Mucosa of stomach (tissue), 1 donor: ENCODE data around the gene EYS.

Source experiments
- H3K27me3 ChIP-seq: one replicate; pipeline ENCODE4 v1.7.0; 2013; ENCODE audit warnings: mild to moderate bottlenecking, low read length; ENCODE audit not compliant: control insufficient read depth, insufficient read depth
- H3K36me3 ChIP-seq: one replicate; pipeline ENCODE4 v1.7.0; 2013; ENCODE audit warnings: low read length; ENCODE audit not compliant: control insufficient read depth, insufficient read depth
- H3K4me1 ChIP-seq: one replicate; pipeline ENCODE4 v1.7.0; 2013; ENCODE audit warnings: mild to moderate bottlenecking, low read length; ENCODE audit not compliant: control insufficient read depth, insufficient read depth
- H3K4me3 ChIP-seq: one replicate; pipeline ENCODE4 v1.7.0; 2013; ENCODE audit warnings: low read length
- H3K9ac ChIP-seq: one replicate; pipeline ENCODE4 v1.7.0; 2013; ENCODE audit warnings: mild to moderate bottlenecking, low read length, moderate library complexity
- H3K9me3 ChIP-seq: one replicate; pipeline ENCODE4 v1.7.0; 2013; ENCODE audit warnings: mild to moderate bottlenecking, low read length, moderate library complexity; ENCODE audit not compliant: control insufficient read depth
- donor health status: Pancreatic carcinoma.

Gene EYS

GRCh38 chr6:65707126-65707826, at the start of gene EYS:
Gene EYS, minus strand, starts transcription at chr6:65707226. Its CDS starts 211,816 bp downstream, at chr6:65495410.
- H3K27me3 ChIP-seq: no peaks in the 10 kb centered on the region
- no peak within 1 kb of the TSS for H3K9ac ChIP-seq
- H3K36me3 ChIP-seq: no peaks in the 10 kb centered on the region
- H3K4me3 ChIP-seq: no peak within 1 kb of the TSS
- no peaks in the 10 kb centered on the region for H3K4me1 ChIP-seq
- no peaks in the 10 kb centered on the region for H3K9me3 ChIP-seq

GRCh38 chr6:65746302-65746701, 39.3 kb upstream of the EYS start:
- no peak overlapping the region for H3K4me3 ChIP-seq
- no peaks in the 10 kb centered on the region for H3K36me3 ChIP-seq
- no peaks in the 10 kb centered on the region for H3K27me3 ChIP-seq
- H3K9ac ChIP-seq: no peak overlapping the region
- no peaks in the 10 kb centered on the region for H3K9me3 ChIP-seq
- H3K4me1 ChIP-seq: no peaks in the 10 kb centered on the region

GRCh38 chr6:65745614-65746013, 38.6 kb upstream of the EYS start:
- Histone ChIP-seq H3K36me3 (no peaks in the 10 kb centered on the region), H3K27me3 (no peaks in the 10 kb centered on the region), H3K9ac (no peak overlapping the region), H3K4me1 (no peaks in the 10 kb centered on the region), H3K4me3 (no peak overlapping the region), H3K9me3 (no peaks in the 10 kb centered on the region)

- Histone ChIP-seq H3K4me3 (no peak overlapping the region), H3K36me3 (no peaks in the 10 kb centered on the region), H3K9ac (no peak overlapping the region), H3K4me1 (no peaks in the 10 kb centered on the region), H3K27me3 (no peaks in the 10 kb centered on the region), H3K9me3 (no peaks in the 10 kb centered on the region)
Observed at GRCh38 chr6:65728879-65729479, 22.0 kb upstream of the EYS start.

GRCh38 chr6:65719101-65719500, 12.1 kb upstream of the EYS start:
- H3K4me3 ChIP-seq: no peak overlapping the region
- H3K9me3 ChIP-seq: no peaks in the 10 kb centered on the region
- H3K36me3 ChIP-seq: no peaks in the 10 kb centered on the region
- no peaks in the 10 kb centered on the region for H3K4me1 ChIP-seq
- no peaks in the 10 kb centered on the region for H3K27me3 ChIP-seq
- no peak overlapping the region for H3K9ac ChIP-seq

GRCh38 chr6:65711531-65711930, 4.5 kb upstream of the EYS start:
- Histone ChIP-seq H3K9ac (no peak overlapping the region), H3K4me1 (no peaks in the 10 kb centered on the region), H3K27me3 (no peaks in the 10 kb centered on the region), H3K4me3 (no peak overlapping the region), H3K36me3 (no peaks in the 10 kb centered on the region), H3K9me3 (no peaks in the 10 kb centered on the region)

GRCh38 chr6:65709099-65709830, 2.2 kb upstream of the EYS start:
- H3K27me3 ChIP-seq: no peaks in the 10 kb centered on the region
- H3K4me3 ChIP-seq: no peak overlapping the region
- no peaks in the 10 kb centered on the region for H3K9me3 ChIP-seq
- no peaks in the 10 kb centered on the region for H3K36me3 ChIP-seq
- no peak overlapping the region for H3K9ac ChIP-seq
- H3K4me1 ChIP-seq: no peaks in the 10 kb centered on the region

- no peaks in the 10 kb centered on the region for H3K4me1 ChIP-seq
- no peaks in the 10 kb centered on the region for H3K9me3 ChIP-seq
Observed at GRCh38 chr6:65708162-65708561, 1.1 kb upstream of the EYS start.

GRCh38 chr6:65706436-65706835, 590 bp downstream of the EYS start:
- H3K4me1 ChIP-seq: no peaks in the 10 kb centered on the region

More at GRCh38 chr6:65708162-65708561, 1.1 kb upstream of the EYS start:
- Histone ChIP-seq H3K27me3 (no peaks in the 10 kb centered on the region), H3K36me3 (no peaks in the 10 kb centered on the region), H3K9ac (no peak overlapping the region), H3K4me3 (no peak overlapping the region)

GRCh38 chr6:65701325-65701724, 5.7 kb downstream of the EYS start:
- Histone ChIP-seq H3K9ac (no peak overlapping the region), H3K27me3 (no peaks in the 10 kb centered on the region), H3K9me3 (no peaks in the 10 kb centered on the region), H3K4me3 (no peak overlapping the region), H3K4me1 (no peaks in the 10 kb centered on the region), H3K36me3 (no peaks in the 10 kb centered on the region)

More at GRCh38 chr6:65706436-65706835, 590 bp downstream of the EYS start:
- H3K36me3 ChIP-seq: no peaks in the 10 kb centered on the region
- H3K4me3 ChIP-seq: no peak overlapping the region
- no peaks in the 10 kb centered on the region for H3K27me3 ChIP-seq
- no peaks in the 10 kb centered on the region for H3K9me3 ChIP-seq
- no peak overlapping the region for H3K9ac ChIP-seq

- Histone ChIP-seq H3K27me3 (no peaks in the 10 kb centered on the region), H3K4me1 (no peaks in the 10 kb centered on the region), H3K36me3 (no peaks in the 10 kb centered on the region), H3K9ac (no peak overlapping the region), H3K4me3 (no peak overlapping the region), H3K9me3 (no peaks in the 10 kb centered on the region)
Observed at GRCh38 chr6:65700561-65700960, 6.5 kb downstream of the EYS start.

GRCh38 chr6:65692109-65692508, 14.9 kb downstream of the EYS start:
- no peaks in the 10 kb centered on the region for H3K36me3 ChIP-seq
- no peaks in the 10 kb centered on the region for H3K4me1 ChIP-seq
- no peak overlapping the region for H3K9ac ChIP-seq
- H3K4me3 ChIP-seq: no peak overlapping the region
- H3K27me3 ChIP-seq: no peaks in the 10 kb centered on the region
- no peaks in the 10 kb centered on the region for H3K9me3 ChIP-seq
